GM23248 (cell line): ENCODE measurements around the gene CYB5A.

Experiments used
- EZH2 ChIP-seq: fragments of 200-600 bp; sonication (generic); IDR thresholded peaks from 2 replicates; pipeline ENCODE4 v1.6.1; 2018; ENCODE audit warnings: antibody characterized with exemption, mild to moderate bottlenecking; ENCODE audit not compliant: insufficient read depth, poor library complexity, severe bottlenecking
- EZH2phosphoT487 ChIP-seq: fragments of 200-600 bp; sonication (generic); IDR thresholded peaks from 2 replicates; pipeline ENCODE4 v1.6.1; 2018; ENCODE audit warnings: antibody characterized with exemption, moderate library complexity, mild to moderate bottlenecking, low read depth; ENCODE audit not compliant: insufficient read depth

DNA sequence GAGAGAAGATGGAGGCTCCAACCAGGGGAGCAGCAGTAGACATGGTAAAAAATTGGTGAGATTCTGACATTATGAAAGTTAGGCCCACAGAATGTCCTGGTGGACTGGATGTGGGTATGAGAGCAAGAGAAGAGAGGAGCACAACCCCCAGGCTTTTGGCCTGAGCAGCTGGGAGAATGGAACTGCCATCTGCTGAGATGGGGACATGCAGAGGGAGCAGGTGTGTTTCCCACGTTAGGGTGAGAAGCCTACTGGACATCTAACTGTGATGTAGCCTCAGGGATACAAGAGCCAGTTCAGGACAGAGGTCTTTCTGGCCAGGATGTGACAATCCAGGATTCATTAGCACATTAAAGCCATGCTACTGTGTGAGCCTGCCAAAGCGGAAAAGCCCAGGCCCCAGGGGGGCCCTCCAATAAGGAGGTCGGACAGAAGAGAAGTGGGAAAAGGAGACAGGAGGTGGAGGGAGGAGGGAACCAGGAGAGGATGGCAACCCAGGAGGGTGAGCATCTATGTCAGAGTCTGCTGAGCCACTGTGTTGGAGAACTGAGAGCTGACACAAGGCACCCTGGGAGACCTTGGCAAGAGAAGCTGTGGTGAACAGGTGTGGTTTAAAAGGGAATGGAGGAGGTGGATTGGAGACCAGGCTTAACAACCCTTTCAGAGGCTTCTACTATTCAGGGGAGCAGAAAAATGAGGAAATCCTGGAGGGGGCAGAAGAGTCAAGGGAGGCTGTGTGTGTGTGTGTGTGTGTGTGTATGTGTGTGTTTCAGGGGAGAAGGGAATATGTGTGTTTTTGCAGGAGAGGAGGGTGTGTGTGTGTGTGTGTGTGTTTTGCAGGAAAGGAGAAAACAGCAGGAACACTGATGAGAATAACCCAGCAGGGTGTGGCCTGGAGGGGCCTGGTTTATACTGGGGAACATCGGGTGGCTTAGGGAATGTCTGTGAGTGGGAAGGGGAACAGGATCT is 10.5 kb downstream of the CYB5A start:
- TF ChIP-seq EZH2 (no peak), EZH2phosphoT487 (no peak)
